ENCODE data around the gene ATP5MG.

DNA sequence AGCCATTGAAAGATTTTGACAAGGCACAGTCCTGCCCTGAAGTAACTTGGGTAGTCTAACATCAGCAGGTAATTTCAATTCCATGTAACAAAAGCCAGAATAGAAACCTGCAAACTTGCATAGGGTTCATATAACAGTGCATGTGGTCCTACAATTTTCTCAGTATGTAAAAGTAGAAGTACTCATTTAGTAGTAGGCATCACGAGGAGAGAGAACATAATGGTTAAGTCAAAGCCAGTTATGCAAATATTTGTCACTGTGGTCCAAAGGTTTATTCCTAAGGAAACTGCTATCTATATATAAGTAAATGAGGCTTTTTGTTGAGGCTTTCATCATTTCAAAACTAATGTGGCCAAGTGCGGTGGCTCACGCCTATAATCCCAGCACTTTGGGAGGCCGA is 10.1 kb downstream of the ATP5MG start:
- TF ChIP-seq, protein P1, sequence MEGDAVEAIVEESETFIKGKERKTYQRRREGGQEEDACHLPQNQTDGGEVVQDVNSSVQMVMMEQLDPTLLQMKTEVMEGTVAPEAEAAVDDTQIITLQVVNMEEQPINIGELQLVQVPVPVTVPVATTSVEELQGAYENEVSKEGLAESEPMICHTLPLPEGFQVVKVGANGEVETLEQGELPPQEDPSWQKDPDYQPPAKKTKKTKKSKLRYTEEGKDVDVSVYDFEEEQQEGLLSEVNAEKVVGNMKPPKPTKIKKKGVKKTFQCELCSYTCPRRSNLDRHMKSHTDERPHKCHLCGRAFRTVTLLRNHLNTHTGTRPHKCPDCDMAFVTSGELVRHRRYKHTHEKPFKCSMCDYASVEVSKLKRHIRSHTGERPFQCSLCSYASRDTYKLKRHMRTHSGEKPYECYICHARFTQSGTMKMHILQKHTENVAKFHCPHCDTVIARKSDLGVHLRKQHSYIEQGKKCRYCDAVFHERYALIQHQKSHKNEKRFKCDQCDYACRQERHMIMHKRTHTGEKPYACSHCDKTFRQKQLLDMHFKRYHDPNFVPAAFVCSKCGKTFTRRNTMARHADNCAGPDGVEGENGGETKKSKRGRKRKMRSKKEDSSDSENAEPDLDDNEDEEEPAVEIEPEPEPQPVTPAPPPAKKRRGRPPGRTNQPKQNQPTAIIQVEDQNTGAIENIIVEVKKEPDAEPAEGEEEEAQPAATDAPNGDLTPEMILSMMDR (conservative IDR thresholded peaks at IDR 0.05; ENCODE audit: low read depth, low read length) = no peak
- no peak for TF ChIP-seq POLR2A (IDR thresholded peaks at IDR 0.05; ENCODE audit: low read depth, low read length)
- no peak for TF ChIP-seq MXI1 (IDR thresholded peaks at IDR 0.05; ENCODE audit: borderline replicate concordance, low read depth, low read length)
- no peak for TF ChIP-seq RAD21 (IDR thresholded peaks at IDR 0.05; ENCODE audit: low read length)
- no peak for TF ChIP-seq MAZ (IDR thresholded peaks at IDR 0.05; ENCODE audit: borderline replicate concordance, low read depth, low read length)
